Brain microvascular endothelial cell (primary cell): ENCODE measurements around the gene ITPR2.
"Not testable (repeated sequence)": the region's sequence is repeated elsewhere in the genome, so short reads cannot be mapped to it uniquely, and the experiment has no call there.

Source experiments
- DNase-seq: peaks from one replicate; pipeline ENCODE4 v3.0.0-alpha.2; 2020
- H3K27ac ChIP-seq: fragments of 250-450 bp; sonication (Bioruptor Pico); 2 replicates; pipeline ENCODE4 v1.5.1; 2020; ENCODE audit warnings: mild to moderate bottlenecking, moderate library complexity
- H3K27me3 ChIP-seq: fragments of 250-450 bp; sonication (Bioruptor Pico); replicated peaks from 2 replicates; pipeline ENCODE4 v1.5.1; 2020; ENCODE audit warnings: mild to moderate bottlenecking
- H3K36me3 ChIP-seq: fragments of 250-450 bp; sonication (Bioruptor Pico); replicated peaks from 2 replicates; pipeline ENCODE4 v1.5.1; 2020; ENCODE audit warnings: mild to moderate bottlenecking
- H3K4me3 ChIP-seq: 2 replicates; pipeline ENCODE4 v1.5.1; 2011; ENCODE audit warnings: low read depth, mild to moderate bottlenecking, control low read depth, low read length, moderate library complexity
- in situ Hi-C: cut with HindIII; loops from 2 replicates; pipeline ENCODE4 v1.10.0; 2017; ENCODE audit warnings: low sequenced_read_pairs, low pct_ligation_motif_present
- TF ChIP-seq, protein P1 (sequence below): IDR thresholded peaks from 2 replicates; pipeline ENCODE4 v1.5.1; 2011; ENCODE audit warnings: low read depth, mild to moderate bottlenecking, moderate library complexity, low read length, control low read depth, inconsistent platforms; ENCODE audit errors: missing control alignments

The ITPR2 gene

DNA sequence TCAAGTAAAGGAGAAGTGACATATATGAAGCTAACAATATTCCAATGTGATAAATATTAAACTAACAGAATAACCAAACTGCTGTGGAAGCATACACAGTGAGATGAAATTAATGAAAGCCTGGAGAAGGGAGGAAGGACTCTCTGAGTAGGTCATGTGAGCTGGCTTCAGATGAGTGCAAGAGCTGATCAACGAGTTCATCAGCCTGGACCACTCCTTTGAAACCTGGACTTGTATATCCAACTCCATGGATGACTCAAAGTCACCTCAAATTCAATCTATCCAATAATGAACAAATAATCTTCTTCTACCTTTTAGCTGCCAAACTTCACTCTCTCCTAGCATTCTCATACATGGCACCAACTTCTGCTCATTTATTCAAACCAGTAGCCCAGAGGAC is 391.6 kb downstream of the ITPR2 start:
- no peak overlapping the region for H3K27ac ChIP-seq
- in situ Hi-C loops = no loop called here

DNA sequence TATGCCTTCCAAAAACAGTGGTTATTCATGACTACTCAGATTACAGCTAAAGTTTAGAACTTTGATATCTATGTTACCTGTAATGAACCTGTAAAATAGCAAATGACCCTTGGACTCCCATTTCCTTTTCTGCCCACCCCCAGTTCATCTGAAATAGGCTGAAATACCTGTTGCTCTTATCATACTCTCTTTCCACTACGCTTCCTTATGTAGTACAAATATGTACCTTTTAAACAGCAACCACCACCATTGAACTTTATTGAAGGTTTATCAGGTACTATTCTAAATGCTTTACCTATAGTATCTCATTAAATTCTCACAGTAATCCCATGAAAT is 398.0 kb downstream of the ITPR2 start:
- no peak overlapping the region for H3K27ac ChIP-seq
- TF ChIP-seq, protein P1, sequence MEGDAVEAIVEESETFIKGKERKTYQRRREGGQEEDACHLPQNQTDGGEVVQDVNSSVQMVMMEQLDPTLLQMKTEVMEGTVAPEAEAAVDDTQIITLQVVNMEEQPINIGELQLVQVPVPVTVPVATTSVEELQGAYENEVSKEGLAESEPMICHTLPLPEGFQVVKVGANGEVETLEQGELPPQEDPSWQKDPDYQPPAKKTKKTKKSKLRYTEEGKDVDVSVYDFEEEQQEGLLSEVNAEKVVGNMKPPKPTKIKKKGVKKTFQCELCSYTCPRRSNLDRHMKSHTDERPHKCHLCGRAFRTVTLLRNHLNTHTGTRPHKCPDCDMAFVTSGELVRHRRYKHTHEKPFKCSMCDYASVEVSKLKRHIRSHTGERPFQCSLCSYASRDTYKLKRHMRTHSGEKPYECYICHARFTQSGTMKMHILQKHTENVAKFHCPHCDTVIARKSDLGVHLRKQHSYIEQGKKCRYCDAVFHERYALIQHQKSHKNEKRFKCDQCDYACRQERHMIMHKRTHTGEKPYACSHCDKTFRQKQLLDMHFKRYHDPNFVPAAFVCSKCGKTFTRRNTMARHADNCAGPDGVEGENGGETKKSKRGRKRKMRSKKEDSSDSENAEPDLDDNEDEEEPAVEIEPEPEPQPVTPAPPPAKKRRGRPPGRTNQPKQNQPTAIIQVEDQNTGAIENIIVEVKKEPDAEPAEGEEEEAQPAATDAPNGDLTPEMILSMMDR = no peak
- in situ Hi-C loops = no loop called here
- no peak overlapping the region for H3K4me3 ChIP-seq
- H3K27me3 ChIP-seq = no peaks in the 10 kb centered on the region
- no peak for DNase-seq
- H3K36me3 ChIP-seq = no peaks in the 10 kb centered on the region

More for the DNA sequence above, 391.6 kb downstream of the ITPR2 start:
- no peak overlapping the region for H3K4me3 ChIP-seq
- no peak for DNase-seq
- TF ChIP-seq, protein P1 = no peak
- H3K36me3 ChIP-seq = no peaks in the 10 kb centered on the region
- no peaks in the 10 kb centered on the region for H3K27me3 ChIP-seq

DNA sequence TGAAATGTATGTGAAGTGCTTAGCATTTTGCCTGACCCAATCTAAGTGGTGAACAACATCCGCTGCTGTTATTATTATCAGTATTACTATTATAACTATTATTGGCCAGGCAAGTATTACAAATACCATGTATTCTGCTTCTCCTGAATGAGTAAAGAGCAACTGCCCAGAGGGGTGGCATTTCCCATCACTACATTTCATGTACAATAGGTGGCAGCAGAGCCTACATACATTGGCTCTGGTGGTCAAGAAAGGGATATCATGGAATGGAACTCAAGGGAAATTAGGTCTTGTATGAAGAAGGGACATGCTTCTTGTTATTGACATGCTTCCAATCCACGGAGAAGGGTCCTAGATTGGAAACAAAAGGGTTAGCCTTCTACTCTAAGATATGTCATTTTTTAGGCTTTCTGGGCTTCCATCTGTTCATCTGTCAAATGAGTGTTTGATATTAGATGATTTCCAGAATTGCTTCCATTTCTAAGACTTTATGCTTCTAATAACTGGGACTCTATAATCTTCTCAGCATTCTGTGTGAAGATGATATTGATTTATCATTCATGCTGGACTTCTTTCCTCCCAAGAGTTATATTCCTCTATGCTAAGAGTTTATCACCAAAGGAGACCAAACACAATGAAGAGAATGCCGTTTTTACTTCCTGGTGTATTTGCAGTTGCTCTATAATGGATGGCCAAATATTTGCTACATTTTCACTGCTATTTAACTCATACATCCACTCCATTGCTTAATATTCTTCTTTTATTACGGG is 398.5 kb downstream of the ITPR2 start:
- H3K4me3 ChIP-seq = no peak overlapping the region
- H3K27ac ChIP-seq = no peak overlapping the region
- in situ Hi-C loops = no loop called here
- no peaks in the 10 kb centered on the region for H3K27me3 ChIP-seq
- peak; percentile 57 for DNase-seq
- TF ChIP-seq, protein P1 = peak; percentile 88
- H3K36me3 ChIP-seq = no peaks in the 10 kb centered on the region

DNA sequence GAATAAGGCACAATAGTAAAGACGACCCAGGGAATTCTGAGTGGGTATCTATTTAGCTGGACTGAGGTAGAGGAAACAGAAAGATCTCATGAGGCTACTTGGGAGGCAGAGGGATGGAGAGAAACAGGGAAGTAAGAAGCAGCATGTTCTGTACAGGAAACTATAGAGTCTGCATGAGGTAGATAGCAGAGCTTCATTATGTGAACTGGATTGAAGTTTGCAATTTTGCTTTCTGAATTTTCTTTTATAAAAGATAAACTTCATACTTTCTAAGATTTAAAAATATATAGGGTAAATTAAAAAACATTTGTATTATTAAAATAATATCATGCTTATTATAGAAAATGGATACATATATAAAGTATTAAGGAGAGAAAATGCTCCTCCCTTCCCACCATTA is 399.3 kb downstream of the ITPR2 start:
- DNase-seq, H3K27ac ChIP-seq, in situ Hi-C loops: not testable (repeated sequence)

DNA sequence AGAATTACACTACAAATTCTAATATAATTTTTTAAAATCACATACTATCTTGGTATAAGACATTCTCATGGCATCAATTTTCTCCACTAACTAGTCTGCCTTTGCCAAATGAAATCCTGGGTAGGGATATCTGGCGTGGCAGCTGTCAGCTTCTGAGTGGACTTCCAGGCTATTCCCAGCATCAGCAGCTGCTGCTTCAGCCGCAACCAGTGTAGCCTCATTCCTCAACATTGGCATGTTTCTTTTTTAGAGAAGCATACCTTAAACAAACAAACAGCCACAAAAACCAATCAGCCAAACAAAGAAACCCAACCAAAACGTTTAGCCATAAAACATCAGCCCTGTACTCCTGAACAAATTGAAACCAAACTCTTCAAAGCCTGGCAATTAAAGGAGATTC is 401.8 kb downstream of the ITPR2 start:
- DNase-seq = no peak
- no peak overlapping the region for H3K27ac ChIP-seq
- TF ChIP-seq, protein P1 = no peak
- H3K36me3 ChIP-seq = no peaks in the 10 kb centered on the region
- in situ Hi-C loops = no loop called here
- no peaks in the 10 kb centered on the region for H3K27me3 ChIP-seq
- H3K4me3 ChIP-seq = no peak overlapping the region

More for the DNA sequence above, 399.3 kb downstream of the ITPR2 start:
- not testable (repeated sequence) for H3K4me3 ChIP-seq, H3K27me3 ChIP-seq, H3K36me3 ChIP-seq

DNA sequence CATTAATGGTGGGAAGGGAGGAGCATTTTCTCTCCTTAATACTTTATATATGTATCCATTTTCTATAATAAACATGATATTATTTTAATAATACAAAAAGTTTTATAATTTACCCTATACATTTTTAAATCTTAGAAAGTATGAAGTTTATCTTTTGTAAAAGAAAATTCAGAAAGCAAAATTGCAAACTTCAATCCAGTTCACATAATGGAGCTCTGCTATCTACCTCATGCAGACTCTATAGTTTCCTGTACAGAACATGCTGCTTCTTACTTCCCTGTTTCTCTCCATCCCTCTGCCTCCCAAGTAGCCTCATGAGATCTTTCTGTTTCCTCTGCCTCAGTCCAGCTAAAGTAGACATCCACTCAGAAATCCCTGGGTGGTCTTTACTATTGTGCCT is 402.4 kb downstream of the ITPR2 start:
- H3K4me3 ChIP-seq, in situ Hi-C loops, H3K36me3 ChIP-seq, H3K27ac ChIP-seq, H3K27me3 ChIP-seq, DNase-seq: not testable (repeated sequence)
